ENCODE data around the gene TNNT3. TPM values are rescaled to one million over a fixed set of nuclear protein-coding genes. Genes with fewer than 3 reads are reported as not detected.

The TNNT3 gene
- polyA plus RNA-seq, 1 experiment: not detected

DNA sequence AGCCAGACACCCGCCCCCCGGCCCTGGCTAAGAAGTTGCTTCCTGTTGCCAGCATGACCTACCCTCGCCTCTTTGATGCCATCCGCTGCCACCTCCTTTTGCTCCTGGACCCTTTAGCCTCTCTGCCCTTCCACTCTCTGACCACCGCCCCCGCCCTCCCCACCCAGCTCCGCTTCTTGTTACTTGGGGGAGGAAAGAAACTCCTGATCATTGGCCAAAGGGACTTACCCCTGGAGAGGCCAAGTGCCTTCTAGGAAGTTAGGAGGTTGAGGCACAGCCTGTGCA lies 27.7 kb upstream of the TNNT3 start, which contains the start of gene PRR33:
Gene PRR33, minus strand, starts transcription at position 65 of the 285 bp plus-strand sequence. CDS start 1,311 bp downstream, outside the sequence.
- Histone ChIP-seq H3K4me3 (ENCODE audit: low read depth, low read length) (no peak within 1 kb of the TSS), H3K9me3 (ENCODE audit: control insufficient read depth, insufficient read depth, low read length) (no peaks in the 10 kb centered on the region), H3K27me3 (ENCODE audit: control insufficient read depth, insufficient read depth, low read length) (peaks cover 25% of the 10 kb centered on the region), H3K27ac (ENCODE audit: low read depth, low read length) (no peak within 1 kb of the TSS)
- no peak for DNase-seq (ENCODE audit: low read depth, low spot score)
- ChIA-PET POLR2A (no interaction called here), CTCF (interaction anchor here (0.8 kb wide), 1 partner anchor 10 kb away, joined by 3 read pairs; no protein-coding TSS in a partner anchor)
- TF ChIP-seq, protein P1, sequence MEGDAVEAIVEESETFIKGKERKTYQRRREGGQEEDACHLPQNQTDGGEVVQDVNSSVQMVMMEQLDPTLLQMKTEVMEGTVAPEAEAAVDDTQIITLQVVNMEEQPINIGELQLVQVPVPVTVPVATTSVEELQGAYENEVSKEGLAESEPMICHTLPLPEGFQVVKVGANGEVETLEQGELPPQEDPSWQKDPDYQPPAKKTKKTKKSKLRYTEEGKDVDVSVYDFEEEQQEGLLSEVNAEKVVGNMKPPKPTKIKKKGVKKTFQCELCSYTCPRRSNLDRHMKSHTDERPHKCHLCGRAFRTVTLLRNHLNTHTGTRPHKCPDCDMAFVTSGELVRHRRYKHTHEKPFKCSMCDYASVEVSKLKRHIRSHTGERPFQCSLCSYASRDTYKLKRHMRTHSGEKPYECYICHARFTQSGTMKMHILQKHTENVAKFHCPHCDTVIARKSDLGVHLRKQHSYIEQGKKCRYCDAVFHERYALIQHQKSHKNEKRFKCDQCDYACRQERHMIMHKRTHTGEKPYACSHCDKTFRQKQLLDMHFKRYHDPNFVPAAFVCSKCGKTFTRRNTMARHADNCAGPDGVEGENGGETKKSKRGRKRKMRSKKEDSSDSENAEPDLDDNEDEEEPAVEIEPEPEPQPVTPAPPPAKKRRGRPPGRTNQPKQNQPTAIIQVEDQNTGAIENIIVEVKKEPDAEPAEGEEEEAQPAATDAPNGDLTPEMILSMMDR (IDR thresholded peaks at IDR 0.05; ENCODE audit: low read depth, low read length): no peak

GRCh38 chr11:1892116-1892515 lies 27.4 kb upstream of the TNNT3 start:
- H3K4me3 ChIP-seq (ENCODE audit: low read depth, low read length): no peak overlapping the region
- ChIA-PET POLR2A (no interaction called here), CTCF (interaction anchor here (0.6 kb wide), 1 partner anchor 25 kb away, joined by 4 read pairs; no protein-coding TSS in a partner anchor)
- DNase-seq (ENCODE audit: low read depth, low spot score): no peak
- TF ChIP-seq, protein P1 (IDR thresholded peaks at IDR 0.05; ENCODE audit: low read depth, low read length): no peak
- no peak overlapping the region for H3K27ac ChIP-seq (ENCODE audit: low read depth, low read length)
- H3K27me3 ChIP-seq (ENCODE audit: control insufficient read depth, insufficient read depth, low read length): peaks cover 25% of the 10 kb centered on the region
- H3K9me3 ChIP-seq (ENCODE audit: control insufficient read depth, insufficient read depth, low read length): no peaks in the 10 kb centered on the region

DNA sequence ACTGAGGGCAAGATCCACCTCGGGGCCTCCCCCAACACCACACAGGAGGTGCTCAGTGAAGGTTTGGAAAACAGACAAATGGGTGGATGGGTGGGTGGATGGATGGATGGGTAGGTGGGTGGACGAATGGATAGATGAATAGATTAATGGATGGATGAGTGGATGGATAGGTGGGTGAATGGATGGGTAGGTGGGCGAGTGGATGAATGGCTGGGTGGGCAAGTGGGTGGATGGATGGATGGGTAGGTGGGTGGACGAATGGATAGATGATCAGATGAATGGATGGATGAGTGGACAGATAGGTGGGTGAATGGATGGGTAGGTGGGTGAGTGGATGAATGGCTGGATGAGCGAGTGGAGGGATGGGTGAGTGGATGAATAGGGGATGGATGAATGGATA lies 26.9 kb upstream of the TNNT3 start:
- TF ChIP-seq, protein P1 (IDR thresholded peaks at IDR 0.05; ENCODE audit: low read depth, low read length): no peak
- H3K27me3 ChIP-seq (ENCODE audit: control insufficient read depth, insufficient read depth, low read length): peaks cover 24% of the 10 kb centered on the region
- H3K4me3 ChIP-seq (ENCODE audit: low read depth, low read length): no peak overlapping the region
- no peaks in the 10 kb centered on the region for H3K9me3 ChIP-seq (ENCODE audit: control insufficient read depth, insufficient read depth, low read length)
- no peak overlapping the region for H3K27ac ChIP-seq (ENCODE audit: low read depth, low read length)
- no peak for DNase-seq (ENCODE audit: low read depth, low spot score)
- CTCF ChIA-PET: interaction anchor here (0.6 kb wide), 1 partner anchor 24 kb away, joined by 4 read pairs; no protein-coding TSS in a partner anchor
- POLR2A ChIA-PET: no interaction called here

DNA sequence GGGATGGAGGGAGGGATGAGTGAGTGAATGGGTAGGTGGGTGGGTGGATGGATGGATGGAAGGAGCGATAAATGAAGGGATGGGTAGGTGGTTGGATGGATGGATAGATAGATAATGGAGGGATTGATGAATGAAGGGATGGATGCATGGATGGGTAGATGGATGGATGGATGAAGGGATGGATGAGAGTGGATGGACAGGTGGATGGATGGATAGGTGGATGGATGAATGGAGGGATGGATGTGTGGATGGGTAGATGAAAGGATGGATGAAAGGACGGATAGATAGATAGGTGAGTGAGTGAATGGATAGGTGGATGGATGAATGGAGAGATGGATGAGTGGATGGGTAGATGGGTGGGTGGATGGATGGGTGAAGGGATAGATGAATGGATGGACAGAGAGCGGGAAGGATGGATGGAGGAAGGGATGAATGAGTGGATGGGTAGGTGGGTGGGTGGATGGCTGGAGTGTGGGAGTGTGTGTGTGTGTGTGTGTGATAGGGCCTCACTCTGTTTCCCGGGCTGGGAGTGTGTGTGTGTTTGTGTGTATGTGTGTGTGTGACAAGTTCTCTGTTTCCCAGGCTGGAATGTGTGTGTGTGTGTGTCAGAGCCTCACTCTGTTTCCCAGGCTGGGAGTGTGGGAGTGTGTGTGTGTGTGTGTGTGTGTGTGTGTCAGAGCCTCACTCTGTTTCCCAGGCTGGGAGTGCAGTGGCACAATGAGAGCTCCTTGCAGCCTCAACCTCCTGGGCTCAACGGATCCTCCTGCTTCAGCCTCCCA lies 25.7 kb upstream of the TNNT3 start:
- TF ChIP-seq, protein P1 (IDR thresholded peaks at IDR 0.05; ENCODE audit: low read depth, low read length): no peak
- H3K27me3 ChIP-seq (ENCODE audit: control insufficient read depth, insufficient read depth, low read length): peaks cover 31% of the 10 kb centered on the region
- H3K9me3 ChIP-seq (ENCODE audit: control insufficient read depth, insufficient read depth, low read length): no peaks in the 10 kb centered on the region
- H3K27ac ChIP-seq (ENCODE audit: low read depth, low read length): no peak overlapping the region
- ChIA-PET CTCF (interaction anchor here (0.6 kb wide), 1 partner anchor 52 kb away, joined by 3 read pairs; no protein-coding TSS in a partner anchor), POLR2A (no interaction called here)
- no peak for DNase-seq (ENCODE audit: low read depth, low spot score)
- H3K4me3 ChIP-seq (ENCODE audit: low read depth, low read length): no peak overlapping the region

GRCh38 chr11:1894759-1895158 lies 24.7 kb upstream of the TNNT3 start:
- POLR2A ChIA-PET: no interaction called here
- Histone ChIP-seq H3K9me3 (ENCODE audit: control insufficient read depth, insufficient read depth, low read length) (no peaks in the 10 kb centered on the region), H3K4me3 (ENCODE audit: low read depth, low read length) (no peak overlapping the region), H3K27ac (ENCODE audit: low read depth, low read length) (no peak overlapping the region), H3K27me3 (ENCODE audit: control insufficient read depth, insufficient read depth, low read length) (peaks cover 37% of the 10 kb centered on the region)
- DNase-seq (ENCODE audit: low read depth, low spot score): no peak
- TF ChIP-seq, protein P1 (IDR thresholded peaks at IDR 0.05; ENCODE audit: low read depth, low read length): no peak
- CTCF ChIA-PET: interaction anchor here (0.6 kb wide), 1 partner anchor 51 kb away, joined by 3 read pairs; no protein-coding TSS in a partner anchor

All from AG04450 (cell line).